HTERT RPE-1 (cell line): ENCODE measurements around the gene PDILT.
"Not testable (repeated sequence)": the region's sequence is repeated elsewhere in the genome, so short reads cannot be mapped to it uniquely, and the experiment has no call there.

Experiments
- in situ Hi-C: fragments of 300-500 bp; cut with MboI; formaldehyde crosslinking; loops from 4 replicates; pipeline ENCODE4 v1.14.3; 2020; ENCODE audit warnings: low sequenced_read_pairs

Gene PDILT

DNA sequence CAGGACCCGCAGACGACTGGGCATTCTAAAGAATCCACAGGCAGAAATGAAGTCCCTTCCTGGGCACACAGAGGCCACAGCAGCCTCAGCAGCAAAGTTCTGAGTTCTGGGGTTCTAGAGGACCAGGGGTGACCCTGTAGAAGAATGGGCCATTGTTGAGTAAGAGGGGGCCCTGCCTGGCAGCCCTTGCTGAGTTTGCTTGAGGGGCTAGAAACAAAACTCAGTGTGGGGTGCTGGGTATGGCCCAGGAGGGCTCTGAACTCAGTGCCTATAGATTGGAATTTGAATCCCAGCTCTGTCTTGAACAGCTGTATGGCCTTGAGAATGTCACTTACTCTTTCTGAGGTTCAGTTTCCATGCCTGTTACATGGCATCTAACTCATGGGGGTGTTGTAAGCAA lies at the start of gene PDILT:
Gene PDILT (minus strand): TSS at position 101 of the 400 bp plus-strand sequence. CDS start 5,437 bp downstream, outside the sequence.
- in situ Hi-C loops, result no loop called here

DNA sequence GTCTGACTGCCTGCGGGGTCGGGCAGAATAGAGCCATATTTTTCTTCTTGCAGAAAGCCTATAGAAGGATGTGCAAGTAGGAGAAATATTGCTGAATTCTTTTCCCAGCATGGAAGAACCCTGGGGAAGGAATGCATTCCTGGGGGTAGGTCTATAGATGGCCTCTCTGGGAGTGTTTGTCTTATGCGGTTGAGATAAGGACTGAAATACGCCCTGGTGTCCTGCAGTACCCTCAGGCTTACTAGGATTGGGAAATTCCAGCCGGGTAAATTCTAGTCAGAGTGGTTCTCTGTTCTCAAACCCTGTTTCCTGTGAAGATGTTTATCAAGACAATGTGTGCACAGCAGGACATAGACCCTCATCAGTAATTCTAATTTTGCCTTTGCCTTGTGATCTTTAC lies 49.1 kb upstream of the PDILT start:
- in situ Hi-C loops, result not testable (repeated sequence)

GRCh38 chr16:20451364-20451763 lies 46.8 kb upstream of the PDILT start, which contains the start of gene ACSM2A:
TSS of gene ACSM2A (plus strand) at chr16:20451521. CDS start at chr16:20460115, 8,594 bp downstream.
- in situ Hi-C loops, result not testable (repeated sequence)

DNA sequence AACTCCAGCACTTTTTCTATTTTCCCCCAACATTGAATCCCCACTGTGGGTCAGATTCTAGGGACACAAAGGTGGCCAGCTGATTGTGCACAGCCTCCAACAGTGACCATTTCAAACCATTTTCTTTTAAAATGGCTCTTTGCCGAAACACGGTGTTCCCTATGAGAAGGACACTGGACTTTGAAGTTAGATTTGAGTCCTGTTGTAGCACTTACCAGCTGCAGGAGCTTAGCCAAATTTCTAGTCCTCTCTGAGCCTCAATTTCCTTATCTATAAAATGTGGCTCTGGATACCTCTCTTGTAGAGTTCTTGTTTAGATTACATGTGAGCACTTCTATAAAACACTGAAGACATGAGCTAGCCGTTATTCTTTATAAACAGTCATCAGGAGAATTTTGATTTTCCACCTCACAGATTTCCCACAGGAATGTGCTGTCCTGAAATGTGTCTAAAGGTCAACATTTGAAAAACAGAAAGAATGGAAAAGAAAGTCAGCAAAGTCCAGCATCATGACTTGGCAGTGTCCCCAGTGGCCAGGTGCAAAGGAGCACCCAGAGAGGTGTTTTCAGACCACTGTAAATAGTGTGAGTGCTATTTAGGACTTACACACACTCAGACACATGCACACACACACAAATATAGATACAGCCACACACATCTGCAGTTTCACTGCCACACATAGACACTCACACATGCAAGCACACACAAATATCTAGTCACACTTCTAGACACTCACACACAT lies 42.3 kb upstream of the PDILT start:
- in situ Hi-C loops, result not testable (repeated sequence)

GRCh38 chr16:20441859-20442258 lies 37.3 kb upstream of the PDILT start:
- in situ Hi-C loops, result not testable (repeated sequence)

- in situ Hi-C loops, result no loop called here
Observed at GRCh38 chr16:20441191-20441590, 36.7 kb upstream of the PDILT start.

- in situ Hi-C loops, result not testable (repeated sequence)
Observed at GRCh38 chr16:20440731-20441130, 36.2 kb upstream of the PDILT start.

GRCh38 chr16:20439820-20440231 lies 35.3 kb upstream of the PDILT start:
- in situ Hi-C loops, result not testable (repeated sequence)

DNA sequence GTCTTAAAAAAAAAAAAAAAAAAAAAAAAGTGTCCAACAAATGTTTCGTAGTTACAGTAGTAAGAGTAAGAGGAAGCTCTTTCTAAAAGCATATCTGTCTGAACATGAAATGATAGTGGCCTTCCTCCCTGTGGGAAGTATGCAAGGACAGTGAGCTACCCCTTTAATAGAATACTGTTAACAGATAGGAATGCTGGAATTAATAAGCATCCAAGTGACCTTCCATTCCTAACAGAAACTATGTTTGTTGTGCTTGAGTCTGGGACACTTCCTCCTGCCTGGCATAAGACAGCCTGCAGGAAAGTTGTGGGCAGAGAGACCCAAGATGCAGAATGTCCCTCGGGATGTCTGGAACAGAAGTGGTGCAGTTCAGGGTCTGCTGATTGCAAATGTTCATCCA lies 34.4 kb upstream of the PDILT start:
- in situ Hi-C loops, result not testable (repeated sequence)

GRCh38 chr16:20430948-20431347 lies 26.4 kb upstream of the PDILT start:
- in situ Hi-C loops, result no loop called here

DNA sequence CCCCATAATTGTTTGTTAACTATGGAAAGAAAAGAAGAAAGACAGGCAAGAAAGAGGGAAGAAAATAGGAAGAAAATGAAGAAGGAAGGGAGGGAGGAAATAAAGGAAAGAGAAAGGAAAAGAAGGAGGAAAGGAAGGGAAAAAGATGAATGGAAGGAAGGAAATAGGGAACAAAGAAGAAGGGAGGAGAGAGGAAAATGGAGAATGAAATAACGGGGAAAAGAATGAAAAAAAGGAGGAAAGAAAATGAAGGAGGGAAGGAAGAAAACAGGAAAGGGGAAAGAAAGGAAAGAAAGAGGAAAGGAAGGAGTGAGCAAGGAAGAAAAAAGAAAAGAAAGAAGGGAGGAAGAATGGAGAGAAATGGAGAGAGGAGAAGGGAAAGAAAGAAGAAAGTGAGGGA lies 25.9 kb upstream of the PDILT start:
- in situ Hi-C loops, result not testable (repeated sequence)

- in situ Hi-C loops, result not testable (repeated sequence)
Observed at GRCh38 chr16:20429499-20429898, 25.0 kb upstream of the PDILT start.

GRCh38 chr16:20427401-20427797 lies 22.9 kb upstream of the PDILT start:
- in situ Hi-C loops, result not testable (repeated sequence)

GRCh38 chr16:20424129-20424866 lies 19.8 kb upstream of the PDILT start:
- in situ Hi-C loops, result no loop called here

GRCh38 chr16:20423772-20424128 lies 19.2 kb upstream of the PDILT start:
- in situ Hi-C loops, result not testable (repeated sequence)

GRCh38 chr16:20421748-20422147 lies 17.2 kb upstream of the PDILT start:
- in situ Hi-C loops, result not testable (repeated sequence)

DNA sequence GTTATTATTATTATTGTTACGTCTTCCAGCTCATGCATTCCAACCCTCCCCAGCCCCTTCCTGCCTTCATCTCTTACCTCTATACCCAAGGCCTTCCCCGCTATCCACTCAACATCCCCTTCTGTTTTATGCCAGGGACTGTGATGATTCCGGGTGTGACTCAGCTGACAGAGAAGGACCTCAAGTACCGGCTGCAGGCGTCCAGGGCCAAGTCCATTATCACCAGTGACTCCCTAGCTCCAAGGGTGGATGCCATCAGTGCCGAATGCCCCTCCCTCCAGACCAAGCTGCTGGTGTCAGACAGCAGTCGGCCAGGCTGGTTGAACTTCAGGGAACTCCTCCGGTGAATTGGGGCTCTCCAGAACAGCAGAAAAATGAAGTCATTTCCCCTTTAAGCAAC lies 14.6 kb upstream of the PDILT start:
- in situ Hi-C loops, result not testable (repeated sequence)

GRCh38 chr16:20415541-20415940 lies 11.0 kb upstream of the PDILT start:
- in situ Hi-C loops, result no loop called here

GRCh38 chr16:20411055-20411454 lies 6.5 kb upstream of the PDILT start:
- in situ Hi-C loops, result no loop called here

- in situ Hi-C loops, result no loop called here
Observed at GRCh38 chr16:20410121-20410723, 5.7 kb upstream of the PDILT start.

DNA sequence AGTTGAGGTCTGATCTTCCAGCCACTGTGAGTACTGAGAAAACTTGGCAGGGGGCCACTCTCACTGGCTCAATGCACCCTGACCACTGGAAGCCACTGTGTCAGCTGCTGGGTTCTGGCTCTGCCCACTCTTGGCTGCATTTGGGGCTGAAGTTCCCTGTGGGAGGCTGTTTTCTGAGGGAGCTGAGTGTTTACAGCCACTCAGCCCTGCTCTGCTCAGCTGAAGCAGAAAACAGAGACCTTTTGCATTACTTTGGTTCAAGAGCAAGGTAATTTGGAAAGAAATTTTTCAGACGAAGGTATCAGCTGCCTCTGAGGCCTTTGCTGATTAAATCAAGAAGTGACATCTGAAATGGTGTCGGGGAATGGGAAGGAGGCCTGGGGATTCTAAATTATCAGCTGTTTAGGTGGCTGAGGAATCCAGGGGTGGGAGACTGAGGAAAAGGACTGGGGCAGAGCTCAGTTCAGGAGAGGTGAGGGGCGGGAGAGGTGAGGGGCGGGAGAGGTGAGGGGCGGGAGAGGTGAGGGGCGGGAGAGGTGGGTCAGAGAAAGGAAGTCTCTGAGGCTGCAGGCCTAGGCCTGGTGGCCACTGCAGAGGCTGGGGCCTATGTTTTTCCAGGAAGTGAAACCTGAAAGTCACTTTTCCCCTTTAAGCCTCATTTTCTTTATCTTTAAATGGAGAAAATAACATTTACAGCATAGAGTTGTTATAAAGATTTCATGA lies 5.0 kb upstream of the PDILT start, which contains the start of gene ACSM5:
Gene ACSM5 (plus strand): TSS at position 137 of the 723 bp plus-strand sequence. CDS start 1,951 bp downstream, outside the sequence.
- in situ Hi-C loops, result no loop called here
